Activated T-helper 1 cell treated with Interleukin-2 at 50 U/mL for 16 hours (primary cell): Measurements from ENCODE around the gene MAP1LC3B2.

Experiments used
- DNase-seq: peaks from one replicate; pipeline ENCODE4 v3.0.0-alpha.2; 2020; ENCODE audit warnings: low read depth

The MAP1LC3B2 gene

GRCh38 chr12:116559162-116559935, at the start of gene MAP1LC3B2:
Gene MAP1LC3B2, plus strand, starts transcription at chr12:116559381. Its CDS starts 16,562 bp downstream, at chr12:116575943.
- peak; percentile 52 for DNase-seq

DNA sequence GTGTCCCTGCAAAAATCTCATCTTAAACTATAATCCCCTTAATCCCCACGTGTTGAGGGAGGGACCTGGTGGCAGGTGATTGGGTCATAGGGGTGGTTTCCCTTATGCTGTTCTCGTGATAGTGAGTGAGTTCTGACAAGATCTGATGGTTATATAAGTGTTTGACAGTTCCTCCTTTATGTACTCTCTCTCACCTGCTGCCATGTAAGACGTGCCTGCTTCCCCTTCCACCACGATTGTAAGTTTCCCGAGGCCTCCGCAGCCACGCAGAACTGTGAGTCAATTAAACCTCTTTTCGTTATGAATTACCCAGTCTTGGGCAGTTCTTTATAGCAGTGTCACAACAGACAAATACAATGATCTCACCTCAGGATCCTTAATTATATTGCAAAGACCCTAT, 45.2 kb upstream of the MAP1LC3B2 start:
- no peak for DNase-seq

- DNase-seq = no peak
Measured at GRCh38 chr12:116515684-116516083, 43.5 kb upstream of the MAP1LC3B2 start.

- no peak for DNase-seq
Measured at GRCh38 chr12:116516657-116517056, 42.5 kb upstream of the MAP1LC3B2 start.

- DNase-seq = no peak
Measured at GRCh38 chr12:116517431-116518045, 41.6 kb upstream of the MAP1LC3B2 start.

DNA sequence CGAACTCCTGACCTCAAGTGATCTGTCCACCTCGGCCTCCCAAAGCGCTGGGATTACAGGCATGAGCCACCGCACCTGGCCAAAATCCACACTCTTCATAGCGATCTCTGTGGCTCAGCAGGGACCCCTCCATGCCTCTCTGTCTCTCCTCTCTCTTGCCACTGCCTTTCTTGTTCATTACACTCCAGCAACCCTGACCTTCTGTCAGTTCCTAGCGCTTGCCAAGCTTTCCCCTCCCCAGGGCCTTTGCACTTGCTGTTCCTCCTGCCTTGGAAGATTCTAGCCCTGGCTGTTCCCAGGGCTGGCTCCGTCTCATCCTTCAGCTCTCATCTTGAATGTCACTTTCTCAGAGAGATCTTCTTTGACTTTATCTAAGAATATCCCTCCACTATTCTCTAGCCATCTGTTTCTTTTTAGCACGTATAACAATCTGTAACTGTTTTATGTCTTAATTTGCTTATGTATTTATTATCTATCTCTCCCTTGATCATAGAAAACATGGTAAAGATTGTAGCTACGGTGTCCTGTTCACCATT, 38.9 kb upstream of the MAP1LC3B2 start:
- DNase-seq = no peak

DNA sequence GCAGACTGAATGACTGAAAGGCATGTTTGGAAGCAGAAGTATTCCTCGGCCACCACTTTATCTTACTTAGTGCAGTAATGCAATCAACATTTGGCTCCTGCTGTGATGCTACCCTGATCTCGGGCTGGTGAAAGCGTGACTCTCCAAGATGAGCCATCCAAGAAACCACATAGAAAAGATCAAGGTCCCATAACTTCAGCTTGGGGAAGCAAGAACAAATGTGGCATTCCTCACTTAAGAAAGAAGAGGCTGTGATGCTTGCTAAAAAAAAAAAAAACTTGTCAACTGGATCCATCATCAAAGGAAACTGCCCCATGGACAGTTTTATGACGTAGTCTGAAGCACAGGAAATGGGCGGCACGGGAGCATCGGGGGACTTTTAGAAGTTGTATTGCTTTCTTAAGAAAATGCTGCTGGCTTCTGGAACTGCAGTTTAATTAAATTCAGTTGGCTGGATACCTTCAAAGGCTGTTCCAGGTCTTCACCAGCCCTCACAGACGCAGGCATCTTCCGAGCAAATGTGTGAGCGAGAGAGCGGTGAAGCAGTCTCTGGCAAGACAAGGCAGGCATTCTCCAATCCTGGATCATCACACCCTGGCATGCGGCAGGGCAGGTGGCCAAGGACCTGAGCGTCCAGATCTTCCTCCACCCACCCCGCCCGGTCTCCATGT, 38.2 kb upstream of the MAP1LC3B2 start:
- DNase-seq = no peak

GRCh38 chr12:116524311-116524710, 34.9 kb upstream of the MAP1LC3B2 start:
- DNase-seq = no peak

DNA sequence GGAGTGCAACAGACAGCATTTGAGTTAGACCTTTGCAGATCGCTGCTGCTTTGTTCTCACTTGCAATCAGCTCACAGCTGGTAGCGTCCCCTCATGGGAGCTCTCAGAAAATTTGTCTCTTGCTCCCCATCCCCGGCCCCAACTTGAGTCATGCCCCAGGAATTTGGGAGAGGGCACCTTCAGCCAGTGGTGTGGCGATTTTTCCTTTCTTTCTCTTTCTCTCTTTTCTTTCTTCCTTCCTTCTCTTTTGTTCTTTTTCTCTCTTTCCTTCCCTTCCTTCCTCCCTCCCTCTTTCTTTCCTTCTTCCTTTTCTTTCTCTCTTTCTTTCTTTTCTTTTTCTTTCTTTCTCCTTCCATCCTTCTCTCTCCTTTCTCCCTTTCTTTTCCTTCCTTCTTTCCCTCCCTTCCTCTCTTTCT, 34.2 kb upstream of the MAP1LC3B2 start:
- no peak for DNase-seq

DNA sequence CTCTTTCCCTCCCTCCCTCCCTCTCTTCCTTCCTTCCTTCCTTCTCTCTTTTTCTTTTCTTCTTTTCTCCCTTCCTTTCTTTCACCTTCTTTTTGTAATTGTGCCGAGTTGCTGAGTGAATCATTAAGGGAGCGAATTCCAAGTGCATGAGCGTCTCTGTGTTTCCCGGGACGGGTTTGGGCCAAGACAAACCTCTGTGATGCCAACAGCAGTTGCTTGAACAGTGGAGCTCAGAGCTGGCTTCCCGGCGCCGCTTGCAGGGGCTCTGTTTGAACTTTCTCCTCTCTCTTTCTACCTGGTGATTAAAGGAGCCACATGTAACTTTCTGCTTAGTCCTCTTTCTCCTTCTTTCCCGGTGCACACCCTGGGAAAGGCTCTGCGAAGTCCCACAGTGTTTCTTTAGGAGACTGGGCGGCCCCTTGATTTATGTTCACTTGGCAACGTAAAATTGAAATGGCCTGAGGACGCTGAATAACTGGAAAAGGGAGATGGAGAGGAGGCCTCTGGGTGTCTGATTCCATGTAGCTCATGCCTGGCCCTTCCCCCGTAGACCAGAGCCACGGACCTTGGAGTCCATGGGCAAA, 33.7 kb upstream of the MAP1LC3B2 start:
- DNase-seq = no peak

GRCh38 chr12:116528065-116528464, 31.1 kb upstream of the MAP1LC3B2 start:
- no peak for DNase-seq

- DNase-seq = no peak
Measured at GRCh38 chr12:116528498-116528897, 30.7 kb upstream of the MAP1LC3B2 start.

DNA sequence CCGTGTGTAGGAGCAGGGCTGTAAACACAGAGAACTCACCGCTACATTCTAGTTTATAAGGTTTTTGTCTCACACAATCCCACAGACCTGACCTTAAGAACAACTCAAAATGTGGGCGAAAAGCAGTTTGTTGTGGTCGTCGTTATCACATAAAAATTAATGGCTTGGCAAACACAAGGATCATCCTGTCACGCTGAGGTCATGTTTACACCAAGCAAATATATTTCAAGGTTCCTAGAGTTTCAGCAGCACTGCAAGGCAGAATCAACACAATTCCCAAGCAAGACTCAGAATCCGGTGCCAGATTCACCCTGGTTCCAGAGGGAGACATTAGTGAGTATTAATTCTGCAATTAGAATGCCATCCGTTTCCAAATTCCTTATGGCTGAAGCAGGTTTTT, 30.1 kb upstream of the MAP1LC3B2 start:
- no peak for DNase-seq

GRCh38 chr12:116529686-116530085, 29.5 kb upstream of the MAP1LC3B2 start:
- no peak for DNase-seq

DNA sequence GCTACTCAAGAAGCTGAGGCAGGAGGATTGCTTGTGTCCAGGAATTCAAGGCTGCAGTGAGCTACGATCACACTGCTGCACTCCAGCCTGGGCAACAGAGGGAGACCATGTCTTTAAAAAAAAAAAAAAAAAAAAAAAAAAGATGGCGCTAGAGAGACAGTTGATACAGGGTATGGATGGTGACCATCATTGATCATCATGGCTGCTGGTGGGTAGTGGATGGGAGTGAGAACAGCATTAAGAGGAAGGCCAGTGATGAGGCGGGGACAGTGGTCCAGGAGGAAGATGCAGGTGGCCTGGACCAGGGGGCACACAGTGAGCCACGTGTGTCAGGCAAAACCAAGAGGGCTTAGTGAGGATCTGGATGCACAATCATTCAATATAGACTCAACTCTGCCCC, 26.8 kb upstream of the MAP1LC3B2 start:
- no peak for DNase-seq

- DNase-seq = no peak
Measured at GRCh38 chr12:116532986-116533342, 26.2 kb upstream of the MAP1LC3B2 start.

DNA sequence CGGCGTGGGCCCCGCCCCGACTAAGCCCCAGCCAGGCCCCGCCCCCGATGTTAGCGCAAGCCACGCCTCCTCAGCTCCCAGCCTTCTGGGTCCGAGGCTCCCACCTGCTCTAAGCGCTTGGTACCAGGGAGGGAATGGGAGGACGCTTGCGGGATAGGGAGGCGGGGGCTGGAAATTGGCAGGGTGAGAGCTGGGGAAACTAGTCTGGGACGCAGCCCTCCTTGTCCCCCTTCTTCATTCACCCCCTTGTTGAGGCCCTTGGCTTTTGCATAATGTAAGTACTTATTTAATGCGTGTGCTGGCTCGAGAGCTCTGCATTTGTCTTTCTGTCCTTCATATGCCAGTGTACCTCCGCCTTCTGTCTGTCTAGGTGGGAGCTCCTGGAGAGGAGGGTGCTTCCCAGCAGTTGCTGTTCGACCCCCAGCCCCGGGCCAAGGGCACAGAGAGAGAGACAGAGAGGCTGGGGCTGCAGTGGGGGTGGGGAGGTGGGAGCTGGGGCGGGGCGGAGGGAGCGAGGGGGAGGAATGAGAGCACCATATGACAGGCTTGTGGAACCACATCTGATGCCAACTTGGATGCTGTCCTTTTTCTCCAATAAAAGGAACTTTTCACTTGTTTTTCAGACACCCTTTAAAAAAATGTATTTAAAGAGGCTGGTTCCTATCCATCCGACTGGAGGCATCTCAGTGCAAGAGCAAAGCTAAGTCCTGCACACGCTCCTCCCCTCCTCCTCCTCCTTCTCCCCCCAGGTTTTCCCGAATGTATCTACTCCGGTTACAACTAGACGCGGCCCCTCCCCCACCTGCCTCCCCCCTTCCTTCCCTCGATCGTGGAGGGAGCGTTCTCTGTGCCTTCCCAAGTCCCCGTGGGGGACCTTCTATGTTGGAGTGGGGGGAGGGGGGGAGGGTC, 25.6 kb upstream of the MAP1LC3B2 start:
- peak; percentile 55 for DNase-seq

DNA sequence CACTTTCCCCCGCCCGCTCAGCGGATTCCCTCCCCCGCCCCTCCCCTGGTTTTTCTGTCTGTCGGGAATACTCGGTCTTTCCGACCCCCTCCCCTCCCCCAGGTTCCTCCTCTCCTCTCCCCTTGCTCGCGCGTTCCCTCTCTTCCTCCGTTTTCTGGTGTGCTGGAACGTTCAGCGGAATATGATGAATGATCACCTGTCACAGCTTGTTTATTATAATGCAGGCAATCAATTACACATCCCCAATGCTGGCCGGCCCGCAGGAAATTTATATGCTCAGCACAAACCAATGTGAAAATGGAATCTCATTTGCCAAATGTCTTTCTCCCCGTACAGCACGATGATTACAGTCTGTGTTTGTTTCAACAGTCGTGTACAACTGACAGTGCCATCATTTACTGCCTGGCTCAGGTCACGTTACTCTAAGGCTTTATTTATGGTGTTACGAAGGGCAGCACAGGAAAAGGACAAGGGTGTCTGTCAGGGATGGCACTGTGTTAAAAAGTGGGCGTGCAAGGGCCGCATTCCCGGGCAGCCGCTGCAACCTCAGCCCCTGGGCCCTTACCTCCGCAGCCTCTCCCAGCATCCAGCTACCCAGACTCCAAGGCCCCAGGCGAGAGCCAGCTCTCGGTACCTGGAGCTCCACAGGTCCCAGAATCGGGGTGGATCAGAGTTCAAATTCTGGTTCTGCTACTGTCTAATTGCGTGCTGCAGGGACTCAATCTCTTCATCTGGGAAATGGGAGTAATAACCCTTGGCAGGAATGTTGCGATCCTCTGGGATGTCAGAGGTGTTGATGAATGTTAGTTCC, 24.7 kb upstream of the MAP1LC3B2 start:
- DNase-seq = no peak

- no peak for DNase-seq
Measured at GRCh38 chr12:116535241-116535640, 23.9 kb upstream of the MAP1LC3B2 start.

DNA sequence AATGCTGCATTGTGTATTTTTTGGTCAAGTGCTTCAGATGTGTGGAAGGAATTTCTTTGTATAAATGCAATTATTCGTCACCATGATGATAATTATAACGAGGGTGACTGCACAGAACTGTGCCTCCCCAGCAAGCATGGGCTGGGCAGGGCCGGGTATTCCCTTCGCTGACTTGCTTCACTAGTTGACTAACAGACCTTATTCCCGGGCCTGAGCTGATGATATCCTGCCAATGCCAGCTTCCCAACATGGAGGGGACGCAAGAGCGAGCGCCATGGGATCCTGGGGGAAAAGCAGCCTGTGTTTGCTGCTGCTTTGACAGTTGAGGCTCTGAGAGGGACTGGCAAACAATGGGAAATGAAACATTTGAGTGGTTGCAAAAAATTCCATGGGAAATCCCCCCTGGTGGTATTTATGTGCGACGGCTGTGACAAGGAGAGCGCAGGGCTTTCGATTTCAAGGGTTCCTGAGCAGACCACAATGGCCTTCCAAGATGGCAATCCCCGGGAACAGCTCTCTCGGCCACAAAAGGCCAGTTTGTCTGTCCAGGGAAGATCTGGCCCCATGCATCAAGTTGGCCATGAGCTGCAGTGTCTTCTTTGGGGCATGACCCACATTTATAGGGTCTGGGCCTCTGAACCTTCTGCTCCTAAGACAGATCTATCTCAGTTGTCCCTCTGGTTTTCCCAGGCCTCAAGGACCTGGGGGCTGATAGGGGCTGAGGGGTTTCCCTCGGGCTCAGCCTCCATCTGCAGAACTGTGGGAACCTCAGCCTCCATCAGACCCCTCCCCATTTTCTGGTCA, 21.9 kb upstream of the MAP1LC3B2 start:
- DNase-seq = no peak
